NCI-H345 treated with DMSO at 0.1 percent for 48 hours (cell line): ENCODE measurements around the gene PRPSAP1.
A peak's percentile ranks its signal among the peaks of the same experiment; 100 is the strongest.

ENCODE experiments used
- DNase-seq: peaks from one replicate; lab custom pipeline; 2025; ENCODE audit not compliant: unreplicated experiment; lab: John Stamatoyannopoulos, UW

The PRPSAP1 gene

GRCh38 chr17:76278952-76279741 lies 74.6 kb downstream of the PRPSAP1 start:
- DNase-seq: peak; percentile 59

DNA sequence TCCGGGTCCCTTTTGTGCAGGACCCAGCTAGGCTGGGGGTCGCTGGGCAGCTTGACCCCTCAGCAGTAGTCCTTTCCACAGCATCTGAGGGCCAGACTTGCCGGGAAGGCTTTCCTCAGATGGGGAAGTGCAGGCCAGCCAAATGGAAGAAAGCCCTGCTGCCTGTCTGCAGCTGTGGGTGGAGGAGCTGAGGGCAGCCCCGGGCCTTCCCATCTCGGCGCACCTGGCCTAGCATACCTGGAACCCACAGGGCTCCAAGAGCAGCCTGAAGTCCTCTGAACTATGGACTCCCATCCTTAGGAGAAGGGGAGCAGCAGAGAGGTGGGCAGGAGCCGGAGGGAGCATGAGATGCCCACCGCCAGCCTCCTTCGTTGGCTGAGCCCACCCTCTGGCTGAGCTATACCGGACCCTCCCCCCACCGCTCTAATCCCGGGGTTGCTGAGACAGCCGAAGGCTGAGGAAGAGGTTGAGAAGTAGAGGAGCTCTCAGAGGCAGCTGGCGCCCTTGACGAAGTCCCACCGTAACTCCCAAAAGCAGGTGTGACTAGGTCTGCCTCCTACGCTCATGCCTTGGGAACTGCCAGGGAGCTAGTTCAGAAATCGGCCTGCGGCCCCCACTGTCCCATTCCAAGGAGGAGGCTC lies 75.3 kb downstream of the PRPSAP1 start:
- no peak for DNase-seq

DNA sequence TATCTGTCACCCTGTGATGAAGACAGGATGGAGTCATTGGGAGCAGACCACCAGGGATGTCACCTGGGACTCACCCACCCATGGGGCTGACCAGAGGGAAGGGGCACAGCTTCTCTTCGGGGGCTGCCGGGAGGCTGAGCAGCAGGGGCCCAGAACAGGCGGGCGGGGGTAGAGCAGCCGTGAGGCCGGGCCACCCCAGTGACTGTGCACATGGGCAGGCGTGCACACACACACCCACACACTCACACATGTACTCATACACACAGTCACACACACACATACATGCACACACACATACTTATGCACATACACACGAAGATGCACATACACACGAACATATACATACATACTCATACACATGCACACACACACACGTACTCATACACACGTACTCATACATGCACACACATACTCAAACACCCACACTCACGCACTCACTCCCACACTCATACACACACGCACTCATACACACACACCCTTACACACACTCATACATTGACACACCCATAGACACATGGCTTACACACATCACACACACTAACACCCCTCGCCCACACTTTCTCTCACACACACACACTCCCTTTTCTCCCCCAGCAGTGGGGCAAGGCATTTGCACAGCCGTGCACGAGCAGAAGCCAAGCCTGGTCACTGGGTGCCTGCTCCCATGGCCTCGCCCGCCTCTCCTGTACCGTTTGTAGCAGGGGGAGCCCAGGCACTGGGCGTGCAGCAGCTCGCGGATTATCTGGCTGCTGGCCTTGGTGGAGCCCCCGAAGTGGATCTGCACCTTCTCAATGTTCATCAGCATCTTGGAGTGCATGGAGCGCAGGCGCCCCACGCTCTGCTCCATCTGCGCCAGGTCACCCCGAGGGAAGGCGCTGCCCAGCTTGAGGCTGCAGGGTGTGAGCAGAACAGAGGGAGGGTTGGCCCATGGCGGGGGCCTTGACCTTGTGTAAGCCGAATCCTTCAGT lies 76.1 kb downstream of the PRPSAP1 start:
- DNase-seq: no peak

DNA sequence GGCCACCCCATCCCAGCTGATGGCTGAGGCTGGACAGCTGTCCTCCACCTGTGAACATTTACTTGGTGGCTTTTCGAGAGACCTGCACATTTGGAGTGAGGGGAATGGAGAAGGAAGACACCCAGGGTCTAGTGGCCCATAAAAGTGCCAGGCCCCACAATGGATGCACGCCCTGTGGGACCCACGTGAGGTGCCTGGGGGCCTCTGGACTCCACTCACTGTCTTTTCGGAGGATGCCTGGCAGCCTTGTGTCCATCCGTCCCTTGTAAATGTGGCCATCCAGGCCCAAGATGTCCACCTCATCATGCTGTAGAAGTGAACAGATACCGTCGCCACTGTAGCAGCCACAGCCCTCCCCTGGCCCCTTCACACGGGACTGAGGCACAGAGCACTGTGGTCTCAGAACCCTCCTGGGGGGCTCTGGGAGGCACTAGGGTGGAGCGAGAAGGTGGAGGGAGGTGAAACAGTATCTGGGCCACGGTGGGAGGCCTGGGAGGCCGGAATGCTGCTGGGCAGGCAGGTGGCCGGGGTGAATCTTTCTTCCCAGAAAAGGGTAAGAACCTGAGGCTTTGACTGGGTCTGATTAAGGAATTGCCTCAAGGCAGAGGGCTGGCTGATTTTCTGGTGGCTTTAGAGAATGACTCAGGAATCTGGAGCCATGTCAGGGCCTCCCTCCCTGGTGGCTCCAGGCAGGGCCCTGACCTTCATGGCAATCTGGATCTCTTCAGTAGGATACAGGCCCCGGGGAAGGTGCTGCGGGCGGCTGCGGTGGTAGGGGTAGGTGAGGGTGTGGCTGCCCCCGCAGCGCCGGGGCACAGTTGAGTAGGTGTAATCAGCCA lies 77.0 kb downstream of the PRPSAP1 start:
- DNase-seq: no peak

GRCh38 chr17:76276069-76276431 lies 77.7 kb downstream of the PRPSAP1 start:
- DNase-seq: no peak

GRCh38 chr17:76275382-76276068 lies 78.2 kb downstream of the PRPSAP1 start:
- DNase-seq: no peak

DNA sequence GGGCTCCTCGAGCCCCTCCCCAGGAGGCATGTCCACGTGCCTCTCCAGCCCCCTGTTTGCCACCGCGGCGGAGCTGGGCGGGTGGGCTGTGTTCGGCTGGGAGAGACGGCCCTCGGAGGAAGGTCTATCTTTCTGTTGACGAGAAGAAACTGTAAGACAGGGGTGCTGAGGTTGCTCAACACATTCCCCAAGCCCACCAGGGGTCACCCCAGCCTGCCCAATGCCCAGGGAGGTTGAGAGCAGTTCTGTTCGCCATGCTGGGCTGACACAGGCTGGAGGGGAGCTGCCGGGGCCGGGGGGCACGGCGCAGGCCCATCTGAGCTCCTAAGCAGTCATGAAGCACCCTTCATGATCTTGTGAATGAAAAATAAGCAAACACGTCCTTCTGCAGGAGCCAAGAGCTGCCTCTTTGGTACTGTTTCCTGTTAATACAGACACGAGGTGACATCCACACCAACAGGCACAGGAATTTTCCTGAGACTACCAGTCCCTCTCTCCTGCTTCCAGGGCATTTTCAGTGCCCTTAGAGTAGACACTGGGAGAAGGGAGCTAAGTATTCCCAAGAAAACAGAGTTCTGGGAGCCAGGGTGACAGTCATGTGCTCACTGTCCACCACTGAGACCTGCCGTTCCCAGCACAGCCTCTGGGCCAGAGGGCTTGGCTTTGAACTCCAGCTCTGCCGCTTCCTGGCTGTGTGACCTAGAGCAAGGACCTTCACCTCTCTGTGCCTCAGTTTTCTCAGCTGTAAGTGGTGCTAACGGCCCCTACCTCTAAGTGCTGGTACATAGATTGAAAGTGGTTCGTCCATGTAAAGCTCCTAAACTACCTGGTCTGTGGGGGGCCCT lies 79.4 kb downstream of the PRPSAP1 start:
- no peak for DNase-seq

DNA sequence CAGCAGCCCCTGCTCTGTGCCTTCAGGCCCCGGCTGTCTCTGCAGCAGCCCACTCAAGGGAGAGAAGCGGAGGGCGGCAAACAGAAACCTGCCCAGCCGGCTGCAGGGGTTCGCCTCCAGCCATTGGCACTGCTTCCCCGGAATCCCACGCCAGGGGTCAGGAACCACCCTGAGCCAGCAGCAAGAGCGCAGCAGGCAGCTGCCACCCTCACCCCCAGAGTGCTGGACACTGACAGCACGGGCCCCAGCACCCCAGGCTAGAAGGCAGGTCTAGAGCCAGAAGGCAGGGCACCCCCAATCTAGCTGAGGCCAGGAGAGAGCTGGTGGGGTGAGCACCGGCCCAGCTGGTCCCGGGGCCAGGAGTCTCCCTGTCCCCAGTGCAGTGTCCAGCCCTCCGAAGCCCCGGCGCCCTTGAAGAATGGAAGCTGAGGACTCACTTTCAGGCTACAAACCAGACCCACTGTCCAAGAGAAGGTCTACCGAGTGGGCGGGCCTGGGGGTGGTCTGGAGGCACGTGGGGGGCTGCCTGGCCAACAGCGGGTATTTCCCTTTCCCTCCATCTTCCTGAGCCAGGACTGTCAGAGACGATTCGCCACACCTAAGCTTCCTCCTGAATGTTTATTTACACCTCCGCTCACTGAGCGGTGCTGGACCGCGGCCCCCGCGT lies 80.1 kb downstream of the PRPSAP1 start:
- DNase-seq: no peak

- DNase-seq: no peak
These were observed 80.9 kb downstream of the PRPSAP1 start for GRCh38 chr17:76272541-76273444.

DNA sequence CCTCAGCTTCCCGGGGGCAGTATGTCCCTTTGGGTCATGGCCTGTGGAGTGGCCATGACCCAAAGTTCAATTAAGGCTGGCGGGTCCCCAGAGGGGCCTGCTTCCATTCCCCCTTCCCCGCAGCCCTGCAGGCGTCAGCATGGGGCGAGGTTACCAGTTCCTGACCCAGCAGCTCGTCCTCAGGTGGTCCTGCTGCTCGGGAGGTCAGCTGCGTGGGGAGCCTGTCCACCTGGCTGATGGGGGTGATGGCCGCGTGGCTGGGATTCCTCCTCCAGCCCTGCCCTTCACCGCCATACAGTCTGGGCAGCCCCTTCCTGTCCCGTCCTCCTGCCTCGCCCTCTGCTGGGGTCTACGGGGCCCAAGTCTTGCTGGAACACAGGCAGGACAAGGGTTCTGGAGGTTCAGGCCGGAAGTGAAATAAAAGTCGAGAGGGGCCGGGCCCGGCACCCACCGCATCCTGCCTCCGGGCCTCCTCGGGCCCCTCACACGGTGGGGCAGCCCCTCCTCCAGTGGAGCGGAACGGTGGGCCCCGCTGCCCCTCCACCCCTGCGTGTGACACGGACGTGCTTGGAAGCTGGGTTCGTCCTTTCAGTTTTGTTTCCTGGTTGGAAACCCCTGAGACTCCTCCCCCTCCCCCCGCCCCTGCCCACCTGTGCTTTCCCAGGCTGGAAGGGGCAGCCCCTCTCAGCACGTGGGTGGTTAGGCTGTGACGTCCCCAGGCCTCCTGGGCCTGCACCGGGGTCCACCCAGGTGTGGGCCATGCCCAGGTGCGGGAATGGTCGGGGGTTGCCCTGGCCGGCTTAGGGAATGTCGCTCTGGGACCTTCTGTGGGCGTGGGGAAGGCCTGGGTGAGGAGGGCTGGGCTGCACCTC lies 81.8 kb downstream of the PRPSAP1 start:
- DNase-seq: no peak

DNA sequence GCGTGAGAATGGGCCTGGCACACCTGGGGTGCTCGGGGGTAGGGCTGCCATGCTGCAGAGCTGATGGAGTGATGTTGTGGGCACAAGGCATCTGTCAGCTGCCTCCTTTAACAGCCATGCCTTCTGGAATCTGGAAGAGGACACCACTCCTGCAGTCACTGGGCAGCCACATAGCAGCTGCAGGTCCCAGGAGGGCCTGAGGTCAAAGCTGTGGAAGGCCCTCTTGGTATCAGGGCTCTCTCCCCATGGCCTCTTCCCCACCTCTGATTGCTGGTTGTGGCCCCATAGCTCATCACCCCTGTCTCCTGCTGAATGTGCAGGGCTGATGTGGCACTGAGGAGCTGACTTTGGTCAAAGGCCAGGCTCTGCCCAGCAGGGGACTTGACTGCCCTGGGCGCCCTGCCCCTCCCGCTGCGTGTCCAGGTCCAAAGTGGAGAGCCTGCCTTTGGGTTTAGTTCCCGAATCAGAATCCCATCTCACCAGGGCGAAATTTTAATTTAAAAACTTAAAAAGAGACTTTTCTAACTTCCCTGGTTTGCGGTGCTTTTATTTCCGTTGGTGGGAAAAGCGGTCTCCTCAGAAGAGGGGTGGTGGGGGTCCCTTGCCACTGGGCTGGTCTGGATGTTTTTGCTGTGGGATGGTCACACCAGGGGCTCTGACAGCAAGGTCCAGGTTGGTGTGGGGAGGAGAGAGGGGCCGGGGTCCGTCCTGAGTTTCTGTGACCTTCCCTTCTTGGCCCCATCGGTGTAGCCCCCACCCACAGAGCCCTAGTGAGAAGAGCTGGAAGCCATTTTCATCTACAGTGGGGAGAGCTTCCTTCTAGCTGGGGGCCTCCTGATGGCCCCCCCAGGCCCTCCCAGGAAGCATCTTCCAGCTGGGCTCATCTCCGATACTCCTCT lies 82.7 kb downstream of the PRPSAP1 start:
- no peak for DNase-seq

- DNase-seq: no peak
These were observed 83.6 kb downstream of the PRPSAP1 start for GRCh38 chr17:76270127-76270592.

DNA sequence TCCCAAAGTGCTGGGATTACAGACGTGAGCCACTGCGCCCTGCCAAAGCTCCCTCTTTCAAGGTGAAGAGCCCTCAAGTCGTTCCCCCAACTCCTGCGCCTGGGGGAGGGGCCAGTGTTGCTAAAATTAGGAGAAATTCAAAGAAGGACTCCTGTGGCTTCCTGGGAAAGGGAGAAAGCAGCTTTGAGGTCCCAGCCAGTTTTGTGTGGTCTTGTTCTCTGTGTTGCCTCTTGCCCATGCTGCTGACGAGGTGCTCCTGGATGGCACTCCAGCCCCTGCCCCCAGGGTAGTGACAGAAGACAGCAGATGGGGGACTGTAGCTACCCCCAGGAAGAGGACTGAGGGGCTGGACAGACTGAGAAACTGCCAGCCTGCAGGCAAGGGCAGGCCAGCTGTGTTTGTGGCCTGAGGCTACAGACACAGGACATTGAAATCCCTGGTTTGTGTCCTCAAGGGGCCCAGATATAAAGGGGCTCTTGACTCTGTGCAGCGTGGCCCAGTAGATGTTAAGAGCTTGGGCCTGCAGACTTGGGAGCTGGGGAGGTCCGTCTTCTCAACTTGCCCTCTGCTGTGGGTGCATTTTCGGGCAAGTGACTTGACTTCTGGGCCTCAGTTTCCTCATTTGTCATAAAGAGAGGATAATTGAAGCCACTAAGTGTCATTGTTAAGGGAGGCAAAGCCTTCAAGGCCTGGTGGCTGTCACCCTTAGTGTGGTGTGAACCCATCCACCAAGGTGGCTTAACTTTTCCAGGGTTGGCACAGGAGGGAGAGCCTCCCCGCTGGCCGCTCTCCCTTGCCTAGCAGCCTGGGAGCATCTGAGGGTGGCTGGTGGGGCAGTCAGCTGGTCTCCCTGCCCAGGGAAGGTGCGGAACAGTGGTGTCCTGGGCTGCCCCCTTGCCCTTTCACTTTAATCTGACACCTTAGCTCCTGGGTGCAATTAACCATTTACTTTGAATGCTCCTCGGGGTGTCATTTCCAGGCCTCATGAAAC lies 84.4 kb downstream of the PRPSAP1 start:
- no peak for DNase-seq

DNA sequence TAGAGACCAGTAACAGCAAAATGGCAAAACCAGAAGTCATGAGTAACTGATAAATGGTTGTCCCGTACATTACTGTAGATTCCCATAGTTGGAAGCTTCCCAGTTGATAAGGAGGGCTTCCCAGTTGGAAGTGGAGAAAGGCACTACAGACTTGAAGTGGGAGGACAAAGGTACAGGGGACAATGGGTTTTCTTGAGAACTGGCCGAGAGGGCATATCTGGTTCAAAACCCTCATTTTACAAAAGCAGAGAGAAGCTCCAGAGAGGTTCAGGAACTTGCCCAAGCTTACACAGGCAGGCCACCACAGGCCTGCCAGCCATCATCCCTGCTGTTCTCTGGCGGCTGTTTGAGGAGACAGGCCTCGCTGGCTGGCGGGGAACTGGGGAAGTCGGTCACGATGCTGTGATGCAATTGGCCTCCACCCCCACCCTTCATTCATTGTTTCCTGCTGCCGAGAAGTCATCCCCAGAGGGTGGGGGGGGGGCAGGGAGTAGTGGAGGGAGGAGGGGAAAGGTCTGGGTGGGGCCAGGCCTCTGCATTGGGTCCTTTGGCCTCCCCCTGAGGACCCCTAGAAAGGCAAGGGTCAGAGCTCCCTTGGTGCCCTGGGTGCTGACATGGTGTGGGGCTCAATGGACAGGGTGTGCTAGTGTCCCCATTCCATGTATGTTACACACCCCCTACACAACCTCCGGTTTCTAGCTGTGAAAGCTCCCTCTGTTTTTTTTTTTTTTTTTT lies 85.5 kb downstream of the PRPSAP1 start:
- DNase-seq: no peak
